NCI-H748 (cell line): ENCODE measurements around the gene PPP1R3E.
"Not testable (repeated sequence)": the region's sequence is repeated elsewhere in the genome, so short reads cannot be mapped to it uniquely, and the experiment has no call there.

Experiments used
- DNase-seq: peaks from one replicate; lab custom pipeline; 2025; ENCODE audit not compliant: unreplicated experiment; lab: John Stamatoyannopoulos, UW

PPP1R3E gene, protein sequence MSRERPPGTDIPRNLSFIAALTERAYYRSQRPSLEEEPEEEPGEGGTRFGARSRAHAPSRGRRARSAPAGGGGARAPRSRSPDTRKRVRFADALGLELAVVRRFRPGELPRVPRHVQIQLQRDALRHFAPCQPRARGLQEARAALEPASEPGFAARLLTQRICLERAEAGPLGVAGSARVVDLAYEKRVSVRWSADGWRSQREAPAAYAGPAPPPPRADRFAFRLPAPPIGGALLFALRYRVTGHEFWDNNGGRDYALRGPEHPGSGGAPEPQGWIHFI

DNA sequence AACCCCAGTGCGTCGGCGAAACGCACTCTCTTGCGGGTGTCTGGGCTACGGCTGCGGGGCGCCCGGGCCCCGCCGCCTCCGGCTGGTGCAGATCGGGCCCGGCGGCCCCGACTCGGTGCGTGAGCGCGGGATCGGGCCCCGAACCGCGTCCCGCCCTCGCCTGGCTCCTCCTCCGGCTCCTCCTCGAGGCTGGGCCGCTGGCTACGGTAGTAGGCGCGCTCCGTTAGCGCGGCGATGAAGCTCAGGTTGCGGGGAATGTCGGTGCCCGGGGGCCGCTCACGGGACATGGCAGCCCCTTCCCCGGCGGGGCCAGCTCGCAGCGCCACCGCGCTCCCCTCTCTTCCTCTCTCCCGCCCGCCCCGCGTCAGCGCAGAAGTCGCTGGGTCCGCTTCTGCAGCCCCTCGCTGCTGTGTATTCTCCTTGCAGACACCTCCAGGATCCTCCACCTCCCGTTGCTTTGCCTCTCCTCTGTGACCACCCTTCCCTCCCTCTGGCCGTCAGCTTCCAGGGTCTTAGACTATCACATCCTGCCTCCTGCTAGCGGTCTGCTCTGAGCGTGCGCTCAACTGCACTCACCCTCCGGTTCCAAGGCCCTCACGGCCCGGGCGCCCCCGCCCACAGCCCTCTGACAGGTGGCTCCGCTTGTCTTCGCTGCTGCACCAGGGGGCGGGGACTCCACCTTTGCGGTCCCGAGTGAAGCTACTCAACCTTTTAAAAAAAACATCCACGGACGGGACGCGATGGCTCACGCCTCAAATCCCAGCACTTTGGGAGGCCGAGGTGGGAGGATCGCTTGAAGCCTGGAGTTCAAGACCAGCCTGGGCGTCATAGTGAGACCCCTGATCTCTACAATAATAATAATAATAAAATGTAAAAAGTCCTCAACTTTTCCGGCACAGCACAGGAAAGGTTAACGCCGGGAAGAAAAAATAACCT is at the start of gene PPP1R3E:
Gene PPP1R3E, minus strand, starts transcription at position 570 of the 936 bp plus-strand sequence. Its CDS starts 283 bp downstream, at position 287.
- DNase-seq: peak; percentile 88

DNA sequence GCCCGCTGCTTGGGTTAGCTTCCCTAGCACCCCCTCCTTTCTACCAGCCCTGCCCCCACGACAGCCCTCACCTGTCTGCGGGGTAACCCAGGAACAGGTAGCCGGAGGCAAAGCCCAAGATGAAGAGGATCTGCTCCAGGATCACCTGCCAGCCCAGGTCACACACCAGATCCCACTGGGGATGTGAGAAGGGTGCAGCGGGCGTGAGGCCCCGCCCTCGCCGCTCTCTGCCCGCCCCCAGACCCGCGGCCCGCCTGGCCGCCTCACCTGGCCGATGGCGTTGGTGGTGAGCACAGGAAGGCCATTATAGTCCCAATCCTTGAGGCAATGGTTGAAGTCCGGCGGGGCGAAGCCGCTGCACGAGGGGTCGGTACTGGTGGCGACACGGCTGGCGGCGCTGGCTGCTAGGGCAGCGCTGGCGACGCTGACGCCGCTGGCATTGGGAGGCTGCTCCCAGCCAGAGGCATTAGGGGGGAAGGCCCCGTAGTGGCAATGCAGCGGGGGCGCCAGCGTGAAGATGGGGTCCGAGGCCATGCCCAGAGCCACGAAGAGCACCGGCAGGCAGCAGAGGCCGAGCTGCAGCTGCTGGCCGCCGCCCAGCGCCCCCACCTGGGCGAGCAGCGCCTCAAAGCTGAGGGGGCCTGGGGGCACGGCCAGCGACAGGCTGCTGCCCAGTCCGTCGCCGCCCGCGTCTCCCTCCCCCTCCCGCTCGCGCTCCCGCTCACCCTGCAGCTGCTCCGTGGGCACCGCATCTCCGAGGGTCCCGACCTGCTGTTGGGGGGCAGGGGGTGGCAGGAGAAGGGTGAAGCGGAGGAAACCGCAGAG is 49.2 kb upstream of the PPP1R3E start:
- peak; percentile 68 for DNase-seq

DNA sequence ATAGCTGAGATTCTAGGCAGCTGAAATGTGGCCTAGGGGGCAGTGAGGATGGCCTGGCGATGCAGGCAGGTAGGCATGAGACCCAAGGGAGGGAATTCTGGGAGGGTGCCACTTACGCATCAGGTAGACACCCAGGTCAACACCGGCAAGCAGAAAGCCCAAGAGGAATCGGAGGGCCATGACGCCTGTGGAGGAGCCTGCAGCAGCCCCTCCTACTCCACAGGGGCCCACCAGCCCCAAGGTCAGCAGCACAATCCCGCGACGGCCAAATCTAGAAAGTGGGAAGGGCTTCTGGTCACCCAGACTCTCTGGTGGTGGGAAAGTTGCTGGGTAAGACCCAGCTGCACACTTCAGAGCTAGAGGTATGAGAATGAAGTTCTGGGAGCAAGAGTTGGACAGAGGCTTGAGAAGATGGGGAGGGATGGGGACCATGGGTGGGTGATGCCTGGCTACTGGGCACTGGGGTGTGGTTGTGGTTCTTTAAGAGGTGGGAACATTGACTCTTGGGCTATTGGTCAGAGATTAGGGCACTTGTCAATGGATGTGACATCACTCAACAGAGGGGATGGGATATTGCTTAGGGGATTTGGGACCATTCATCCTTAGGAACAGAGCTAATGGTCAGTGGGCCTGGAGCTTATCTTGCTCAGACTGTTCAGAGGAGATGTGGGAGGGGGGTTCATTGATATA is 46.6 kb upstream of the PPP1R3E start:
- DNase-seq: no peak

DNA sequence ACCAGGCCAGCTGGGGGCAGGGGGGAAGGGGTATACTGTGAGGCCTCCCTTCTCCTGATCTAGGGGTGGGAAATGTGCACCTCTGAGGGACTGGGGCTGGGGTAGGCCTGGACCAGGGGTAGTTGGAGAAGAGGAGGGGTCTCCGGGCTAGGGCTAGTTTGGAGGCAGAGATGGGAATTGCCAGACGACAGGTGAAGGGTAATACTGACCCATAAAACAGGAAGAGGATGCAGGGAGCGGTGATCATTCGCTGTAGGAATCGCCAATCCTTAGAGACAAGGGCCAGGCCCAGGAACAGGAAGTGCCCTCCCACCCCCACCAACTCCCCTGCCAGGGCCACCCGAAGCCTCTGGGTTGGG is 45.6 kb upstream of the PPP1R3E start:
- DNase-seq: no peak

DNA sequence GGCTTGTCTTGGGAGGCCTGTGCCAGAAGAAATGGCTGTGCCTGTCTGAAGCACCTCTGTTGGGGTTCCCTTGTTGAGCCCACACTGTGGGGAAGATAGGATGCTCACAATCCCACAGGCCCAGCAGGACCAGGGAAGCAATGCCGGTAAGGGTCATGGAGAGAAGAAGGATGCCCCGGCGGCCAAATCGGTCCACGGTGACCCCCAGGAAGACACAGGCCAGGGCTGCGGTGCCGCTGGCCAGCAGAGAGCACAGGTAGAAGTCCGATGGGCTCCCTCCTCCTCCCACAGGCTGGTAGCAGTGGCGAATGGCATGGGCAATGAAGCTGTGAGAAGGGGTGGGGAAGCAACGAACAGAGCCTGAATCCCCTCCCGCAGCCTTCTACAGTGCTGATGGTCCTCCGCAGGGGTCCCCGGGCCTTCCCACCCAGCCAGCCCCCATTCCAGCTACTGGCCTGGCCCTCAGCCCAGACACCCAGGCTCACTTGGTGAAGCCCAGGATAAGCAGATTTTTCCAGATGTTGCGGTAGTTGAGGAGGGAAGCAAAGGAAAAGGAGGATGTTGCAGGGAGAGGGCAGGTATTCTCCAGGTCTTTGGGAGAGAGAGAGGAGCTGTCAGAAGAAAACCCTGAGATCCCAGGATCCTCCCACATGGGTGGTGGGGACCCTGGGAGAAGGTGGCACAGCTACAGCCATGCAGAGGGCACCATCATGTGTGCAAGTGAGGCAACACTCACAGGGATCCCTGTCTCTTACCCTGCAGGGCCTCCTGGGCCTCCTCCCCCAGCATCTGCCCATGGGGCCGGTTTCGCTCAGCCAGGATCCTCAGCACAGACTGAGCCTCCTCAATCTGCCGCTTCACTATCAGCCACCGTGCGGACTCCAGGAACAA is 45.0 kb upstream of the PPP1R3E start:
- no peak for DNase-seq

DNA sequence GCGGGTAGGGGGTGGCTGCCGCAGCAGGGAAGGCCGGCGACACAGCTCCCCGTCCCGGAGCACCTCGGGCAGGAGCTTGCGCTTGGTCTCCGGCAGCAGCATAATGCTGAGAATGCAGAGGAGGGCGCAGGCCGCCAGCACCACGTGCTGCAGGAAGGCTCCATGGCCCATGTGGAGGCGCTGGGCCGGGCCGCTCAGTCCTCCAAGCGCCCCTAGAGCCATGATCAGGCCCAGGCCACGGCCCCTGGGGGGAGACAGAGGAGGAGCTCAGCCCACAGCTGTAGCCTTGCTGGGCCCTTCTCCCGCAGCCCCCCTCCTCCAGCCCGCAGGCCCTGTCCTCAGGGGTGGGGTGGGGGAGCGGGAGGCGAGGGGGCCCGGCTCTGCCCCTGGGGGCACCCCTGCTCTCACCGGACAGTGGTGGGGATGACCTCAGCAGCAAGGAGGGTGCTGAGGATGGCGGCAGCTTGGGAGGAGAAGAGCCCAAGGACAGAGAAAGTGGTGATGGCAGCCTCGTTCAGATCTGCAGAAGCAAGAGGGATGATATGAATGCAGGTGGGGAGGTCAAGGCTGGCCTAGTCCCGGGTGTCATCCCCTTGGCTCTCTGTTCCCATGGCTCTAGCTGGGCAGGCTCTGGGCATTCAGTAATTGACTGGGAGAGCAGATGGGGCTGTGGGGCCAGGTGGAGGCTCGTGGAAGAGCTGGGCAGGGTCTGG is 44.2 kb upstream of the PPP1R3E start:
- DNase-seq: no peak

DNA sequence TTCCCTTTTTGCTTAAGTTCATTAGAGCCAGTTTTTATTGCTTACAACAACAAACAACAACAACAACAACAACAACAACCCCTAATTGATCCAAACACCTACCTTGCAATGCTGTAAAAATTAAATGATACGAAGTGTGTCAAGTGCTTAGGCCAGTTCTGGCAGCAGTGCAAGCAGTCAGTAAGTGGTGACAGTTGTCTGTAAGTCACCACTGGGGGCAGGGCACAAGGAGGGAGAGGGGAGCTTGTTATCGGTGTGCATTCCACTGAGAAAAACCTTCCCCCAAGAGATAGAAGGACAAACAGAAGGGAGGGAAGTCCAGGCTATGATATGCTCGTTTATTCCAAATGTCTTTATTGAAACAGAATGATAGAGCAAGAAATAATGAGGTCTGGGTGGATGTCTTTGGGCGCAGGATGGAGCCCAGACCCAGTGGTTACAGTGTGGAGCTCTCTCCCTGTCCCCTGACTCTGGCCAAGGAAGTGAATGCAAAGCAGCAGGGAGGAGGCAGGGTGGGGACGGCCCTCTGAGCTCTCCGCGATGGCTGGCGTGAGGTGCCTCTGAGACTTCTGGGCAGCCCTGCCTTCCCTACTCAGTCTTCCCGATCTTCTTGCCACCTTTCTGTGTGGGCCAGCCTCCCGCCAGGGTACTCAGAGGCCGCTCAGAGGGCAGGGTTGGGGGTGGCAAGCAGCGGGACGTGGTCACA is 43.5 kb upstream of the PPP1R3E start:
- DNase-seq: no peak

DNA sequence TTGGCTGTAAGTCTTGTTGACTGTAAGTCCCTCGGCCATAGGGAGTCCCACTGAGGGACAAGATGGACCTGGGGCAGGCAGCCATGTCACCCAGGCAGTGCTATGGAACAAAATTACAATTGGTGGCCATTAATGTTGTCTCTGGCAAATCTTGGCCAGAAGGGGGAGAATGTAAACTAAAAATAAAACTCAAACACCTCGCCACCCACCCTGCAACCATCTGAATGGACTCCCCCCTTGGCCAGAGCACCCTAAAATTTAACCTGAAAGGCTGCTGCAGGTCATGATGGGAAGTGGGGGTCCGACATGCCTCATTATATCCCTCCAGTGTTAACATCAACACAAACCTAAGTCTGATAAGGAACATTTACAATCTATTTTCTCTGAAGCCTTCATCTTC is 41.8 kb upstream of the PPP1R3E start:
- DNase-seq: no peak

DNA sequence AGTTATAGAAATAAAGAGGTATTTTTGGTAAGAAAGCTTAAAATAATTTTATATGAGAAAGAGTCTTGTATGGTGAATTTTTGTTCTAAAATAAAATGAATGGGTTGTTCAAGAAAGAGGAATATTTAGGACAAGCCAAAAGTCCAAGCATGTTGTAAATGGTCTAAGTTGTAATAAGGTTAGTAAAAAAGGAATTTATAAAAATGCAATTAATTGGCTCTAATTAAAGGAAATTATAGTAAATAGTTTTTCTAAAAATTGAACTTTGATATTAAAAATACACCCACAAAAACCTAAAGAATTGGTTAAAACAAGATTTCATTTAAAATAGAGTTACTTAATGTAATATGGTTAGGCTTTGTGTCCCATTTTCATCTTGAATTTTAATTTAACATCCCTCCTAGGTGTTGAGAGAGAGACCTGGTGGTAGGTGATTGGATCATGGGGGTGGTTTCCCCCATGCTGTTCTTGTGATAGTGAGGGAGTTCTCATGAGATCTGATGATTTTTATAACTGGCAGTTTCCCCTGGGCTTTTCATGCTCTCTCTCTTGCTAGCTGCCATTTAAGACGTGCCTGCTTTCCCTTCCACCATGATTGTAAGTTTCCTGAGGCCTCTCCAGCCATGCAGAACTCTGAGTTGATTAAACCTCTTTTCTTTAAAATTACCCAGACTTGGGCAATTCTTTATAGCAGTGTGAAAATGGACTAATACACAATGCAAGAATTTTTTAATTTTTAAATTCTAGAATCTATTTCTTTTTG is 37.0 kb upstream of the PPP1R3E start:
- no peak for DNase-seq

DNA sequence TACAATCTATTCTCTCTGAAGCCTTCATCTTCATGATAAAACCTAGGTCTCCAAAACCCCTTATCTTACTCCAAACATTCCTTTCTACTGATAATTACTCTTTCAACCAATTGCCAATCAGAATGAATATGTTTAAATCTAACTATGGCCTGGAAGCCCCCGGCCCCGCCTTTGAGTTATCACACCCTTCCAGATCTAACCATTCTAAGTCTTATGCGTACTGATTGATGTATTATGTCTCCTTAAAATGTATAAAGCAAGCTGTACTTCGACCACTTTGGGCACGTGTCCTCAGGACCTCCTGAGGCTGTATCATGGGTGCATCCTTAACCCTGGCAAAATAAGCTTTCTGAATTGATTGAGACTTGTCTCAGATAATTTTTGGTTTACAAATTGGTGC is 33.0 kb upstream of the PPP1R3E start:
- no peak for DNase-seq

DNA sequence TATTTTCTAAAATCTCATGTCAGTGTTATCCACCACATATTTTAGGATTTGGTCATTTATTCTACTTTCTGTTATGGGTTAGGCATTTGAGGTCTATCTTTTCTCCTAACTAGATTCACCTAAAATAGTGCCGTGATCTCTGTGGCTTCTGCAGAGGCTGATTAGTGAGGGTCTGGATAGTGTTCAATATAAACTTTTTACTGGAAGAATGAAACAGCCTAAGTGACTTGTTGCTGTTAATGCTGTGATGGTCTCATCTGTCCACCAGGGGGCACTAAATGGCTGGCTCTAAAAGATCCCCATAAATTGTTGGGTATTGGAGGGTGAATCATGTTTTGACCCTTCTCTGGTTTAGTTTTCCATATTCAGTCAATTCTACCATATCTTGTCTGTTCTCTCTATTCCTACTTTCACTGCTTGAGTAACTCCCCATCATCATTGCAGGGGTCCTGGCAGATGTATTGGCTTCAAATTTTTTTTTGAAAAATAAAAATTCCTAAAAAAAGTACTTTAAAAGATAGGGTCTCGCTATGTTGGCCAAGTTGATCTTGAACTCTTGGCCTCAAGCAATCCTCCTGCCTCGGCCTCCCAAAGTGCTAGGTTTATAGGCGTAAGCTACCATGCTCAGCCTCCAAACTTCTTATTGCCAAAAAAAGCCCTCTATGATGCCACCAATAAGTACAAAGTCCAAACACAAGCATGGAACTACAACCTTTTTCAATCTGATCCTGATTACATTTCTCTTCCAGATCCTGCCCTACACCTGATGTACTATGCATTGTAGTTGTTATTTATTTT is 25.5 kb upstream of the PPP1R3E start:
- DNase-seq: peak; percentile 68

DNA sequence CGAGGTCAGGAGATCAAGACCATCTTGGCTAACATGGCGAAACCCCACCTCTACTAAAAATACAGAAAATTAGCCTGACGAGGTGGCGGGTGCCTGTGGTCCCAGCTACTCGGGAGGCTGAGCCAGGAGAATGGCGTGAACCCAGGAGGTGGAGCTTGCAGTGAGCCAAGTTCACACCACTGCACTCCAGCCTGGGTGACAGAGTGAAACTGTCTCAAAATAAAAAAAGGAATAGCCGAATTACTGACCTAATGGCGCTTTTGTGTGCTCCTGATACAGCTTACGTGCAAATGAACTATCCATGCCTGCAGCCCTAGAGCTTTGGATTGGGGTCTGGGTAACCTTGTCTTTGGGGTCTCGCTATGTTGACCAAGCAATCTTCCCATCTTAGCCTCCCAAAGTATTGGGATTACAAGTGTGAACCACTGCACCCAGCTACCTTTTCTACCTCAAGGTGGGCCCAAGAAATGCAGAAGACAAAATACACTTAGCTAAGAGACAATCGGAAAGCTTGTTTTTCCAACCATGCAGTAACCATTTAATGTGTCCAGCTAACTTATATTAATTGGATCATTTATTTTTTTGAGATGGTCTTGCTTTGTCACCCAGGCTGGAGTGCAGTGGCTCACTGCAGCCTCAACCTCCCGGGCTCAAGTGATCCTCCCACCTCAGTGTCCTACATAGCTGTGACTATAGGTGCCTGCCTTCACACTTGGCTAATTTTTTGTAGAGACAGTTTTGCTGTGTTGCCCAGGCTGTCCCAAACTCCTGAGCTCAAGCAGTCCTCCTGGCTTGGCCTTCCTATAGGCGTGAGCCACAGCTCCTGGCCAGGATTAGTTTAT is 24.1 kb upstream of the PPP1R3E start:
- no peak for DNase-seq

DNA sequence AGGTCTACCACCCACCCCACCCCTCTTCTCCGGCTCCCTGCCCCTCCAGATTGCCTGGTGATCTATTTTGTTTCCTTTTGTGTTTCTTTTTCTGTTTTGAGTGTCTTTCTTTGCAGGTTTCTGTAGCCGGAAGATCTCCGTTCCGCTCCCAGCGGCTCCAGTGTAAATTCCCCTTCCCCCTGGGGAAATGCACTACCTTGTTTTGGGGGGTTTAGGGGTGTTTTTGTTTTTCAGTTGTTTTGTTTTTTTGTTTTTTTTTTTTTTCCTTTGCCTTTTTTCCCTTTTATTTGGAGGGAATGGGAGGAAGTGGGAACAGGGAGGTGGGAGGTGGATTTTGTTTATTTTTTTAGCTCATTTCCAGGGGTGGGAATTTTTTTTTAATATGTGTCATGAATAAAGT is 23.1 kb upstream of the PPP1R3E start:
- DNase-seq: not testable (repeated sequence)

DNA sequence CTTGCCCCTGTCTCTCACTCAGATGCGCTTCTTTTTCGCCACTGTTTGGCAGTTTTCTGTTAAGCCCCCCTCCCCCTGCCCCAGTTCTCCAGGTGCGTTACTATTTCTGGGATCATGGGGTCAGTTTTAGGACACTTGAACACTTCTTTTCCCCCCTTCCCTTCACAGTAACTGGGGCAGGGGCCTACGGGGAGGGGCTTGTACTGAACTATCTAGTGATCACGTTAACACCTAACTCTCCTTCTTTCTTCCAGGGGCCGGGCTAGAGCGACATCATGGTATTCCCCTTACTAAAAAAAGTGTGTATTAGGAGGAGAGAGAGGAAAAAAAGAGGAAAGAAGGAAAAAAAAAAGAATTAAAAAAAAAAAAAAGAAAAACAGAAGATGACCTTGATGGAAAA is 22.3 kb upstream of the PPP1R3E start:
- no peak for DNase-seq

DNA sequence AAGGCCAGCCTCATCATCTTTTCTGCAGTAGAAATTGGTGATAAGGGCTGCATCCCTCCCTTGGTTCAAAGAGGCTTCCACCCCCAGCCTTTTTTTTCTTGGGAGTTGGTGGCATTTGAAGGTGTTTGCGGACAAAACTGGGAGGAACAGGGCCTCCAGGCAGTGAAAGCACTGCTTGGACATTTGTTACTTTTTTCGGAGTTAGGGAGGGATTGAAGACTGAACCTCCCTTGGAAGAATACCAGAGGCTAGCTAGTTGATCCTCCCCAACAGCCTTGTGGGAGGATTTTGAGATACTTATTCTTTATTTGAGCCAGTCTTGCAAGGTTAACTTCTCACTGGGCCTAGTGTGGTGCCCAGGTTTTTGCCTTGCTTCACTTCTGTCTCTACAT is 21.8 kb upstream of the PPP1R3E start:
- DNase-seq: no peak

DNA sequence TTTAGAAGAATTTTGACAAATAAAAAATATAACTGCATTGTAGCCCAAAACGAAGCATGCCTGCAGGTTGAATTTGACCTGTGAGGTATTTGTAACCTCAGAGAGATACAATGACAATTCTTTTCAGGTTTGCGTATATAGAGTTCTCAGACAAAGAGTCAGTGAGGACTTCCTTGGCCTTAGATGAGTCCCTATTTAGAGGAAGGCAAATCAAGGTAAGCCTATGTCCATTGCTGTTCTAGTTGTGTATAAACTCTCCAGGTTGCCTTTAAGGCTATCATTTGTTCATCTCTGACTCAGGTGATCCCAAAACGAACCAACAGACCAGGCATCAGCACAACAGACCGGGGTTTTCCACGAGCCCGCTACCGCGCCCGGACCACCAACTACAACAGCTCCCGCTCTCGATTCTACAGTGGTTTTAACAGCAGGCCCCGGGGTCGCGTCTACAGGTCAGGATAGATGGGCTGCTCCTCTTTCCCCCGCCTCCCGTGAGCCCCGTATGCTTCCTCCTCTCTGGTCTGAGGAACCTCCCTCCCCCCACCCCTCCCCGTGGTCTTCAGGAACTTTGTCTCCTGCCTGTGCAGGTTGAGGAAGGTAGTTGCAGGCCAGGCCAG is 21.3 kb upstream of the PPP1R3E start:
- no peak for DNase-seq
